Naive thymus-derived CD4-positive, alpha-beta T cell (primary cell): ENCODE data around the gene RPUSD1. TPM values are rescaled to one million over a fixed set of nuclear protein-coding genes. Genes with fewer than 3 reads are reported as not detected.

Experiments
- ATAC-seq: fragments of 150-1000 bp; cut with Tn5 transposase; 2 replicates; pipeline ENCODE4 v1.10.0; 2021; ENCODE audit warnings: mild to moderate bottlenecking, moderate library complexity
- CTCF ChIA-PET: fragments of 350-600 bp; sonication (Branson Sonifier 250); formaldehyde crosslinking; loops from one replicate; lab custom pipeline; 2021; ENCODE audit warnings: antibody characterized with exemption; lab: Charles Lee
- POLR2A ChIA-PET: fragments of 350-600 bp; sonication (Branson Sonifier 250); formaldehyde crosslinking; loops from one replicate; lab custom pipeline; 2021; ENCODE audit warnings: antibody characterized with exemption, inconsistent platforms; lab: Charles Lee
- DNase-seq, 9 donors: peaks; one replicate each; pipeline versions ENCODE4 v3.0.0 to v3.0.0-alpha.2; 2020 to 2022; ENCODE audit warnings: mixed read lengths in 1 of 9
- H3K27ac ChIP-seq: one replicate; pipeline ENCODE4 v1.7.0; 2013; ENCODE audit warnings: mild to moderate bottlenecking, low read depth, low read length, moderate library complexity
- H3K27me3 ChIP-seq, 2 donors: one replicate each; pipeline ENCODE4 v1.7.0; 2013; ENCODE audit warnings: low read length in 2 of 2, mild to moderate bottlenecking in 2 of 2, moderate library complexity in 2 of 2; ENCODE audit not compliant: control insufficient read depth in 2 of 2, insufficient read depth in 2 of 2
- H3K36me3 ChIP-seq, 3 experiments: 1 replicate in 2 of 3; 2 replicates in 1 of 3; pipeline ENCODE4 v1.7.0; 2013; ENCODE audit warnings: low read length in 3 of 3, mild to moderate bottlenecking in 3 of 3, moderate library complexity in 1 of 3; ENCODE audit not compliant: insufficient read depth in 3 of 3, control insufficient read depth in 2 of 3
- H3K4me1 ChIP-seq, 2 donors: one replicate each; pipeline ENCODE4 v1.7.0; 2013; ENCODE audit warnings: low read length in 2 of 2, mild to moderate bottlenecking in 2 of 2, moderate library complexity in 1 of 2; ENCODE audit not compliant: control insufficient read depth in 2 of 2, insufficient read depth in 2 of 2
- H3K4me3 ChIP-seq: 2 replicates; pipeline ENCODE4 v1.7.0; 2013; ENCODE audit warnings: mild to moderate bottlenecking, low read length
- H3K9me3 ChIP-seq, 3 experiments: 1 replicate in 2 of 3; 2 replicates in 1 of 3; pipeline ENCODE4 v1.7.0; 2013; ENCODE audit warnings: low read length in 3 of 3; ENCODE audit not compliant: control insufficient read depth in 2 of 3
- H3K27ac Mint-ChIP-seq, 9 donors: one replicate each; pipeline ENCODE4 v1.8.0; 2020 to 2022; ENCODE audit warnings: mixed read lengths in 9 of 9, mild to moderate bottlenecking in 8 of 9, moderate library complexity in 5 of 9, inconsistent platforms in 2 of 9
- H3K27me3 Mint-ChIP-seq, 5 donors: one replicate each; pipeline ENCODE4 v1.8.0; 2021 to 2022; ENCODE audit warnings: mixed read lengths in 5 of 5, mild to moderate bottlenecking in 1 of 5
- H3K36me3 Mint-ChIP-seq, 5 donors: one replicate each; pipeline ENCODE4 v1.8.0; 2020 to 2022; ENCODE audit warnings: mixed read lengths in 5 of 5, mild to moderate bottlenecking in 3 of 5, inconsistent platforms in 1 of 5
- H3K4me1 Mint-ChIP-seq, 7 donors: one replicate each; pipeline ENCODE4 v1.8.0; 2020 to 2022; ENCODE audit warnings: mixed read lengths in 7 of 7, mild to moderate bottlenecking in 3 of 7, inconsistent platforms in 1 of 7
- H3K4me3 Mint-ChIP-seq, 10 donors: one replicate each; pipeline ENCODE4 v1.8.0; 2020 to 2022; ENCODE audit warnings: mild to moderate bottlenecking in 10 of 10, mixed read lengths in 10 of 10, moderate library complexity in 6 of 10, inconsistent platforms in 2 of 10
- H3K9me3 Mint-ChIP-seq, 11 donors: one replicate each; pipeline ENCODE4 v1.8.0; 2020 to 2022; ENCODE audit warnings: mixed read lengths in 11 of 11, mild to moderate bottlenecking in 4 of 11, inconsistent platforms in 1 of 11, moderate library complexity in 1 of 11
- intact Hi-C, 2 donors: fragments of 100-400 bp; cut with micrococcal nuclease; formaldehyde crosslinking; loops; one replicate each; pipeline ENCODE4 v1.15.1; 2023
- polyA plus RNA-seq, 2 donors: library from polyadenylated mRNA; unstranded; fragments of 300-500 nt; fragmentation: Illumina TruSeq; gene quantifications; one replicate each; pipeline ENCODE4 v1.2.3, GENCODE V29; 2021
- total RNA-seq, 6 experiments: library from RNA in 5 of 6; stranded (reverse) in 5 of 6; gene quantifications; 1 replicate in 5 of 6; 2 replicates in 1 of 6; pipeline ENCODE4 v1.2.3 and lab custom pipeline; 2021 to 2026

RPUSD1 gene
- total and polyA plus RNA-seq, 7 experiments from 2014 or later: 16.3 to 42.9 (median 30.3) TPM

DNA sequence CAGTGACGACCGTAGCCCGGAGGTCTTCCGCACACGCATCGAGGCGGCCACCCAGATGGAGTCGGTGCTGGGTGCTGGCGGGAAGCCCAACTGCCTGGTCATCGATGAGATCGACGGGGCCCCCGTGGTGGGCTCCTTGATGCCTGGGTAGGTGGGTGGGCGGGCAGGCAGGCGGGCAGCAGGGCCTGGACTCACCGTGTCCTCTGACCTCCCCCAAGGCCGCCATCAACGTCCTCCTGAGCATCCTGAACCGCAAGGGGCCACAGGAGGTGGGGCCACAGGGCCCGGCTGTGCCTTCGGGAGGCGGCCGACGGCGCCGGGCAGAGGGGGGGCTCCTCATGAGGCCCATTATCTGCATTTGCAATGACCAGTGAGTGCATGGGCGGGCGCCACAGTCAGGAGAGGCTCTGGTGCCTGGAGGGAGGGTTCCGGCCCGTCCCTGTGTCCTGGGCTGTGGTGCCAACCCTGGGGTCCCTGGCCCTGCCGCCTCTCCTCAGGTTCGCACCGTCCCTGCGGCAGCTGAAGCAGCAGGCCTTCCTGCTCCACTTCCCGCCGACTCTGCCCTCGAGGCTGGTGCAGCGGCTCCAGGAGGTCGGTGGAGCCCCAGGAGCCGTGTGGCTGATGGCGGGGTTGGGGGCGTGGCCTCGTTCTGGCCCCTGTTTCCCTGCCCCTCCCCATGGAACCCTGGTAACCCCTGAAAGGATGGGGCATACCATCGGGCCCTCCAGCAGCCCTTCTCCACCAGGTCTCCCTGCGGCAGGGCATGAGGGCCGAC is 4.2 kb upstream of the RPUSD1 start:
- no peak overlapping the region for H3K4me3 ChIP-seq
- no peak for ATAC-seq
- POLR2A ChIA-PET: no interaction called here

DNA sequence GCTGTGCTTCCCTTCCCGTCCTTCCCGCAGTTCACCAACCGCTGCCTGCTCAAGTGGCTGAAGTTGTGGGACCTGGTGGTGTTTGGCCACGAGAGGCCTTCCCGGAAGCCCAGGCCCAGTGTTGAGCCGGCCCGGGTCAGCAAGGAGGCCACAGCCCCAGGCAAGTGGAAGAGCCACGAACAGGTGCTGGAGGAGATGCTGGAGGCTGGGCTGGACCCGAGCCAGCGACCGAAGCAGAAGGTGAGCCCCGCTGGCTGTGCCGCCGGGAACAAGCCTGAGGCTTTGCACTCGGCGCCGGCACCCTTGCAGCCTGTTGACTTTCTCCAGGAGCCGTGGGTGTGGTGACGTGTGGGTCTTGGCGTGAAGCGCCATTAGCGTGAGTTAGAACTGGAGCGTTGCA is 3.0 kb upstream of the RPUSD1 start:
- POLR2A ChIA-PET: no interaction called here
- no peak overlapping the region for H3K27ac Mint-ChIP-seq
- intact Hi-C loops: no loop called here

More for the DNA sequence above, 4.2 kb upstream of the RPUSD1 start:
- Histone ChIP-seq H3K9me3 (no peaks in the 10 kb centered on the region), H3K36me3 (peaks cover 0 to 20% (median 0%) of the 10 kb centered on the region in 3 experiments), H3K27ac (no peak overlapping the region), H3K27me3 (no peaks in the 10 kb centered on the region), H3K4me1 (peaks cover 3% of the 10 kb centered on the region in 2 donors)
- Mint-ChIP-seq H3K4me1 (peaks cover 0 to 4% (median 0%) of the 10 kb centered on the region in 7 donors), H3K27me3 (no peaks in the 10 kb centered on the region), H3K36me3 (peaks cover 0 to 6% (median 0%) of the 10 kb centered on the region in 5 donors), H3K9me3 (no peaks in the 10 kb centered on the region), H3K4me3 (no peak overlapping the region), H3K27ac (no peak overlapping the region)
- DNase-seq: no peak
- intact Hi-C loops: no loop called here
- CTCF ChIA-PET: no interaction called here

DNA sequence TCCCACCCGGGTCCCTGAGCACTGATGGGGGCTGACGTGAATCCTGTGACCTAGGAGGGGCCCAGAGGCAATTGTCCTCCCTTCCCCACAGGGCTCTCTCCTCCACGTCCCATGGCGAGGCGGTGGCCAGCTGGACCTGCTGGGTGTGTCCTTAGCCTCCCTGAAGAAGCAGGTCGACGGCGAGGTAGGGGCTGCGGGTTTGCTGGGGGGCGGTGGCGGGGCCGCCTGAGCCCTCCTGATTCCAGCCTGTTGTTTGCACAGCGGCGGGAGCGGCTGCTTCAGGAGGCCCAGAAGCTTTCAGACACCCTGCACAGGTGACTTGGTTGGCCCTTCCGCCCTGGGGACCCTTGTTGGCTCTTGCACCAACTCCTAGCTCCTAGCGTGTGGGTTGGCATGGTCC is 1.9 kb upstream of the RPUSD1 start:
- CTCF ChIA-PET: no interaction called here
- Histone ChIP-seq H3K4me1 (peaks cover 5 to 8% of the 10 kb centered on the region in 2 donors), H3K27ac (no peak overlapping the region), H3K27me3 (no peaks in the 10 kb centered on the region), H3K4me3 (no peak overlapping the region), H3K36me3 (peaks cover 0 to 32% (median 0%) of the 10 kb centered on the region in 3 experiments), H3K9me3 (no peaks in the 10 kb centered on the region)
- no peaks in the 10 kb centered on the region for H3K27me3 Mint-ChIP-seq
- ATAC-seq (no peak), DNase-seq (no peak)
- peaks cover 0 to 2% (median 0%) of the 10 kb centered on the region in 11 donors for H3K9me3 Mint-ChIP-seq
- H3K27ac Mint-ChIP-seq: peak overlapping the region in 2 of 9 donors; percentile 56 to 66
- intact Hi-C loops: no loop called here
- peaks cover 0 to 6% (median 0%) of the 10 kb centered on the region in 5 donors for H3K36me3 Mint-ChIP-seq
- H3K4me3 Mint-ChIP-seq: peak overlapping the region in 9 of 10 donors; percentile 16 to 90 (median 66)
- POLR2A ChIA-PET: no interaction called here
- peaks cover 0 to 11% (median 4%) of the 10 kb centered on the region in 7 donors for H3K4me1 Mint-ChIP-seq

More for the DNA sequence above, 3.0 kb upstream of the RPUSD1 start:
- no peaks in the 10 kb centered on the region for H3K27me3 ChIP-seq
- no peak overlapping the region for H3K27ac ChIP-seq
- peaks cover 5 to 8% of the 10 kb centered on the region in 2 donors for H3K4me1 ChIP-seq
- no peaks in the 10 kb centered on the region for H3K9me3 ChIP-seq
- Mint-ChIP-seq H3K36me3 (peaks cover 0 to 6% (median 0%) of the 10 kb centered on the region in 5 donors), H3K9me3 (peaks cover 0 to 2% (median 0%) of the 10 kb centered on the region in 11 donors), H3K4me1 (peaks cover 0 to 9% (median 4%) of the 10 kb centered on the region in 7 donors), H3K4me3 (peak overlapping the region in 3 of 10 donors; percentile 4 to 25 (median 17)), H3K27me3 (no peaks in the 10 kb centered on the region)
- CTCF ChIA-PET: no interaction called here
- peaks cover 0 to 26% (median 0%) of the 10 kb centered on the region in 3 experiments for H3K36me3 ChIP-seq
- no peak overlapping the region for H3K4me3 ChIP-seq
- DNase-seq (no peak), ATAC-seq (no peak)

DNA sequence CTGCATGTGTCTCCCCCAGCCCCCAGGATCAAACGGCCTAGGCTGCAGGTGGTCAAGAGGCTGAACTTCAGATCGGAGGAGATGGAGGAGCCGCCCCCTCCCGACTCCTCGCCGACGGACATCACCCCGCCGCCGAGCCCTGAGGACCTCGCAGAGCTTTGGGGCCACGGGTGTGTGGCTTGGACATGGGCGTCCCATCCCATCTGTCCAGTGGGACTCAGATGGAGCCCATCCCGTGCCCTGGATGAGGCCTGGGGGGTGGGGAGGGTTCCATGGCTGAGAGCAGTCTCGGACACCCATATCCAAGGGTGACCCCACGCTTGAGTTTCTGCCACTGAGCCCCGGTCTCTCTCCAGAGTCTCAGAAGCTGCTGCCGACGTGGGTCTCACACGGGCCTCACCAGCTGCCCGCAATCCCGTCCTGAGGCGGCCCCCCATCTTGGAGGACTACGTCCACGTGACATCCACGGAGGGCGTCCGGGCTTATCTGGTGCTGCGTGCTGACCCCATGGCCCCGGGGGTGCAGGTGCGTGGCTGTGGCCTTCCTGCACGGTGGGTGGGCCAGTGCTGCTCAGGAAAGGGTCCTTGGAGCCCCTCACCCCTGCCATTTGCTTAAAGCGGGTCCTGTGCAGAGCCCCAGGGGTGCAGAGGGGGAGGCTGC is 1.1 kb upstream of the RPUSD1 start:
- no peaks in the 10 kb centered on the region for H3K27me3 ChIP-seq
- no peaks in the 10 kb centered on the region for H3K27me3 Mint-ChIP-seq
- POLR2A ChIA-PET: interaction anchor here (0.9 kb wide), 1 partner anchor 18 kb away, joined by 4 read pairs; no protein-coding TSS in a partner anchor
- peaks cover 5 to 8% of the 10 kb centered on the region in 2 donors for H3K4me1 ChIP-seq
- no peaks in the 10 kb centered on the region for H3K9me3 ChIP-seq
- H3K4me3 Mint-ChIP-seq: peak overlapping the region in 6 of 10 donors; percentile 16 to 90 (median 54)
- H3K9me3 Mint-ChIP-seq: peaks cover 0 to 2% (median 0%) of the 10 kb centered on the region in 11 donors
- H3K4me3 ChIP-seq: peak overlapping the region; percentile 72
- peak overlapping the region; percentile 67 for H3K27ac ChIP-seq
- no peak for DNase-seq
- ATAC-seq: no peak
- intact Hi-C loops: loop anchor here (2.0 to 5.0 kb wide), 4 partner anchors 49 to 183 kb away; partner anchors contain the start of genes CIAO3 (in 1 of the 2), LMF1 (in 1 of the 2) and METTL26 (in 1 of the 2)
- peaks cover 0 to 14% (median 5%) of the 10 kb centered on the region in 7 donors for H3K4me1 Mint-ChIP-seq
- CTCF ChIA-PET: interaction anchor here (0.9 kb wide), 1 partner anchor 14 kb away, joined by 4 read pairs; no protein-coding TSS in a partner anchor
- H3K36me3 ChIP-seq: peaks cover 0 to 32% (median 0%) of the 10 kb centered on the region in 3 experiments
- peaks cover 0 to 6% (median 0%) of the 10 kb centered on the region in 5 donors for H3K36me3 Mint-ChIP-seq
- H3K27ac Mint-ChIP-seq: no peak overlapping the region

DNA sequence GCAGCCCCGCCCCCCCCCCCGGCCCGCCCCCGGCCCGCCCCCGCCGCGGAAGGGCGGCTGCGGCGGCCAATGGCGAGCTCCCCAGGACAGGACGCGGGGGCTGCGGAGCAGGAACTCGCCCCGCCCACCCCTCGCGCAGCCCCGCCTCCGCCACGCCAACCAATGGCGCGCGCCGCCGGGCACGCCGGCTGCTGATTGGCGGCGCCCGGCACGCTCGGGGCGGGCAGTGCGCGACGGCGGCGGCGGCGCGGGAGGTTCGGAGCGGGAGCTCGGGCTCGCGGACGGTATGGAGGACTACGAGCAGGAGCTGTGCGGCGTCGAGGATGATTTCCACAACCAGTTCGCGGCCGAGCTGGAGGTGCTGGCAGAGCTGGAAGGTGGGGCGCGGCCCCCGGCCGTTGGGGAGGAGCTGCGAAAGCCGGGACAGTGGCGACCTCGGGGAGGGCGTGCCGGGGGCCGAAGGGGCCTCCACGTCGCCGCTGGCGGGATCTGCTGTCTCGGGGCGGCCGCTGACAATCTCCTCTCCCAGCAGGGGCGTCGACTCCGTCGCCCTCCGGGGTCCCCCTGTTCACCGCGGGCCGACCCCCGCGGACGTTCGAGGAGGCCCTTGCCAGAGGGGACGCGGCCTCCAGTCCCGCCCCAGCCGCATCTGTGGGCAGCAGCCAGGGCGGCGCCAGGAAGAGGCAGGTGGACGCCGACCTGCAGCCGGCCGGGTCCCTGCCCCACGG is 382 bp upstream of the RPUSD1 start, which contains the start of gene CHTF18:
Gene CHTF18 (plus strand): TSS at position 222 of the 728 bp plus-strand sequence. CDS start 65 bp downstream, at position 287.
- ATAC-seq: peak; percentile 98
- DNase-seq: peak; percentile 90 to 95 (median 95)
- H3K9me3 ChIP-seq: no peaks in the 10 kb centered on the region
- peaks cover 0 to 6% (median 0%) of the 10 kb centered on the region in 5 donors for H3K36me3 Mint-ChIP-seq
- H3K27me3 Mint-ChIP-seq: no peaks in the 10 kb centered on the region
- POLR2A ChIA-PET: interaction anchor here (0.6 to 1.2 kb wide), 5 partner anchors 15 to 93 kb away, joined by 3 to 5 read pairs (median 4); partner anchors contain the start of gene CIAO3
- peaks cover 0 to 14% (median 5%) of the 10 kb centered on the region in 7 donors for H3K4me1 Mint-ChIP-seq
- CTCF ChIA-PET: no interaction called here
- peaks cover 5 to 8% of the 10 kb centered on the region in 2 donors for H3K4me1 ChIP-seq
- H3K4me3 ChIP-seq: peak within 1 kb of the TSS; percentile 74
- H3K27ac Mint-ChIP-seq: peak within 1 kb of the TSS in 6 of 9 donors; percentile 53 to 89 (median 78)
- intact Hi-C loops: loop anchor here (1.0 to 5.0 kb wide), 6 partner anchors 19 to 184 kb away; partner anchors contain the start of genes CIAO3 (in 1 of the 2), LMF1 (in 1 of the 2) and METTL26 (in 1 of the 2)
- peaks cover 0 to 30% (median 0%) of the 10 kb centered on the region in 3 experiments for H3K36me3 ChIP-seq
- H3K4me3 Mint-ChIP-seq: peak within 1 kb of the TSS; percentile 78 to 90 (median 86)
- peak within 1 kb of the TSS; percentile 83 for H3K27ac ChIP-seq
- H3K9me3 Mint-ChIP-seq: peaks cover 0 to 2% (median 0%) of the 10 kb centered on the region in 11 donors
- no peaks in the 10 kb centered on the region for H3K27me3 ChIP-seq
